C1 segment of cervical spinal cord (tissue), 14 donors: Measurements from ENCODE around the gene SCAF1.

Source experiments
- DNase-seq, 14 donors: peaks; one replicate each; lab custom pipeline; 2025; lab: John Stamatoyannopoulos, UW

Gene SCAF1

GRCh38 chr19:49643466-49643865, 1.5 kb downstream of the SCAF1 start:
- DNase-seq = no peak

- DNase-seq = no peak
These were observed 3.6 kb downstream of the SCAF1 start for GRCh38 chr19:49645592-49645991.

- DNase-seq = no peak
These were observed 4.0 kb downstream of the SCAF1 start for GRCh38 chr19:49645995-49646394.

GRCh38 chr19:49646586-49646985, 4.6 kb downstream of the SCAF1 start:
- DNase-seq = no peak

- DNase-seq = no peak
These were observed 9.2 kb downstream of the SCAF1 start for GRCh38 chr19:49651029-49651819.

- no peak for DNase-seq
These were observed 10.0 kb downstream of the SCAF1 start for GRCh38 chr19:49651820-49652550.

- DNase-seq = no peak
These were observed 10.8 kb downstream of the SCAF1 start for GRCh38 chr19:49652551-49653465.

GRCh38 chr19:49653466-49653806, 11.4 kb downstream of the SCAF1 start:
- DNase-seq = no peak

- no peak for DNase-seq
These were observed 12.6 kb downstream of the SCAF1 start for GRCh38 chr19:49654581-49654980.

- no peak for DNase-seq
These were observed 13.8 kb downstream of the SCAF1 start for GRCh38 chr19:49655570-49656455.

- DNase-seq = no peak
These were observed 14.6 kb downstream of the SCAF1 start for GRCh38 chr19:49656456-49657109.

- no peak for DNase-seq
These were observed 15.6 kb downstream of the SCAF1 start for GRCh38 chr19:49657493-49658138.

GRCh38 chr19:49658139-49658517, 16.1 kb downstream of the SCAF1 start:
- no peak for DNase-seq

- DNase-seq = no peak
These were observed 16.8 kb downstream of the SCAF1 start for GRCh38 chr19:49658566-49659442.

- no peak for DNase-seq
These were observed 18.4 kb downstream of the SCAF1 start for GRCh38 chr19:49660338-49660961.

GRCh38 chr19:49662011-49662410, 20.0 kb downstream of the SCAF1 start:
- DNase-seq = no peak

GRCh38 chr19:49663224-49663623, 21.2 kb downstream of the SCAF1 start:
- DNase-seq = no peak

- DNase-seq = peak; percentile 23 to 86 (median 78)
These were observed 22.4 kb downstream of the SCAF1 start for GRCh38 chr19:49664171-49665035.
